B cell (primary cell): ENCODE data around the gene EXD1. TPM values are rescaled to one million over a fixed set of nuclear protein-coding genes. Genes with fewer than 3 reads are reported as not detected.

Source experiments
- ATAC-seq: fragments of 200-7000 bp; cut with Tn5 transposase; one replicate; pipeline ENCODE4 v1.10.0; 2021; ENCODE audit warnings: low read depth, mild to moderate bottlenecking, moderate number of reproducible peaks, moderate library complexity
- CTCF ChIA-PET: fragments of 350-600 bp; sonication (Branson Sonifier 250); formaldehyde crosslinking; loops from one replicate; lab custom pipeline; 2021; ENCODE audit warnings: antibody characterized with exemption, inconsistent platforms; lab: Charles Lee
- POLR2A ChIA-PET: fragments of 350-600 bp; sonication (Branson Sonifier 250); formaldehyde crosslinking; loops from one replicate; lab custom pipeline; 2021; ENCODE audit warnings: antibody characterized with exemption; lab: Charles Lee
- DNase-seq: peaks from one replicate; pipeline ENCODE4 v3.0.0; 2013
- H2AFZ ChIP-seq: 2 replicates; pipeline ENCODE4 v1.6.1; 2012; ENCODE audit warnings: mild to moderate bottlenecking, low read depth, low read length; ENCODE audit not compliant: insufficient read depth, poor library complexity, severe bottlenecking
- H3K27ac ChIP-seq, 2 donors: 1 replicate in 1 of 2; 2 replicates in 1 of 2; pipeline ENCODE4 v1.5.1; 2012 to 2013; ENCODE audit warnings: low read length in 2 of 2, mild to moderate bottlenecking in 2 of 2, moderate library complexity in 1 of 2
- H3K27me3 ChIP-seq, 4 experiments: fragments of 200-600 bp in 1 of 4; sonication (generic) in 1 of 4; replicated peaks in 1 of 4; 1 replicate in 2 of 4; 2 replicates in 2 of 4; pipeline versions ENCODE4 v1.6.1 to v1.7.0; 2013 to 2016; ENCODE audit warnings: low read length in 3 of 4, mild to moderate bottlenecking in 2 of 4, mixed read lengths in 1 of 4, moderate library complexity in 1 of 4; ENCODE audit not compliant: insufficient read depth in 4 of 4, control insufficient read depth in 3 of 4; ENCODE audit errors: control extremely low read depth in 1 of 4
- H3K36me3 ChIP-seq, 2 experiments: replicated peaks in 1 of 2; 1 replicate in 1 of 2; 2 replicates in 1 of 2; pipeline versions ENCODE4 v1.6.1 to v1.7.1; 2013; ENCODE audit warnings: low read length in 1 of 2; ENCODE audit not compliant: insufficient read depth in 2 of 2, control insufficient read depth in 1 of 2; ENCODE audit errors: control extremely low read depth in 1 of 2, extremely low read depth in 1 of 2
- H3K4me1 ChIP-seq, 2 donors: fragments of 200-600 bp in 1 of 2; sonication (generic) in 1 of 2; 1 replicate in 1 of 2; 2 replicates in 1 of 2; pipeline versions ENCODE4 v1.5.1 to v1.6.1; 2013 to 2017; ENCODE audit warnings: low read length in 2 of 2; ENCODE audit not compliant: control insufficient read depth in 2 of 2, insufficient read depth in 2 of 2
- H3K4me2 ChIP-seq: replicated peaks from 2 replicates; pipeline ENCODE3; 2012; ENCODE audit warnings: mild to moderate bottlenecking, low read depth, low read length; ENCODE audit not compliant: poor library complexity, severe bottlenecking
- H3K4me3 ChIP-seq, 5 experiments: fragments of 200-600 bp in 1 of 5; sonication (generic) in 1 of 5; 1 replicate in 3 of 5; 2 replicates in 2 of 5; pipeline versions ENCODE4 v1.5.1 to v1.7.0; 2011 to 2016; ENCODE audit warnings: low read length in 4 of 5, mild to moderate bottlenecking in 4 of 5, low read depth in 2 of 5, control low read depth in 1 of 5, moderate library complexity in 1 of 5; ENCODE audit not compliant: insufficient read depth in 1 of 5; ENCODE audit errors: control extremely low read depth in 1 of 5, extremely low read depth in 1 of 5
- H3K79me2 ChIP-seq: fragments of 200-600 bp; sonication (generic); one replicate; pipeline ENCODE4 v1.6.0; 2016; ENCODE audit warnings: low read length; ENCODE audit not compliant: control insufficient read depth, insufficient read depth
- H3K9ac ChIP-seq: fragments of 200-600 bp; sonication (generic); 2 replicates; pipeline ENCODE4 v1.6.1; 2017; ENCODE audit warnings: mild to moderate bottlenecking, low read length, moderate library complexity
- H3K9me3 ChIP-seq, 3 donors: one replicate each; pipeline versions ENCODE4 v1.6.1 to v1.7.1; 2013; ENCODE audit warnings: low read length in 2 of 3; ENCODE audit not compliant: control insufficient read depth in 2 of 3, insufficient read depth in 1 of 3; ENCODE audit errors: control extremely low read depth in 1 of 3
- H4K20me1 ChIP-seq: 2 replicates; pipeline ENCODE4 v1.6.0; 2012; ENCODE audit warnings: mild to moderate bottlenecking, low read length; ENCODE audit not compliant: insufficient read depth, control insufficient read depth, poor library complexity, severe bottlenecking
- H3K27ac Mint-ChIP-seq: one replicate; pipeline ENCODE4 v1.8.0; 2021; ENCODE audit warnings: mixed read lengths
- H3K27me3 Mint-ChIP-seq: one replicate; pipeline ENCODE4 v1.8.0; 2021; ENCODE audit warnings: mixed read lengths
- H3K4me1 Mint-ChIP-seq: one replicate; pipeline ENCODE4 v1.8.0; 2021; ENCODE audit warnings: mixed read lengths
- H3K4me3 Mint-ChIP-seq: one replicate; pipeline ENCODE4 v1.8.0; 2021; ENCODE audit warnings: mixed read lengths
- H3K9me3 Mint-ChIP-seq: one replicate; pipeline ENCODE4 v1.8.0; 2022; ENCODE audit warnings: mixed read lengths; ENCODE audit not compliant: insufficient read depth
- WGBS: methylation state at CpG from one replicate; pipeline ENCODE4 v1.1.5; 2013; ENCODE audit warnings: missing lambda C conversion rate; ENCODE audit not compliant: insufficient coverage; 5-methylcytosine and 5-hydroxymethylcytosine counted together
- intact Hi-C: fragments of 100-400 bp; cut with micrococcal nuclease; formaldehyde crosslinking; loops from one replicate; pipeline ENCODE4 v1.10.0; 2022
- polyA plus RNA-seq: library from polyadenylated mRNA; depleted of rRNA; stranded (reverse); fragments of >200 nt; gene quantifications from 2 replicates; pipeline ENCODE4 v1.2.3, GENCODE V29; 2012
- total RNA-seq, 2 donors: library from RNA; stranded (reverse); fragments of 120-200 nt in 1 of 2; gene quantifications; 1 replicate in 1 of 2; 2 replicates in 1 of 2; pipeline versions ENCODE4 v1.2.3 to v1.2.4, GENCODE V29; 2013 to 2022
- TF ChIP-seq, protein P1 (sequence below): fragments of 200-600 bp; IDR thresholded peaks from one replicate; pipeline ENCODE4 v1.8.0; 2022; ENCODE audit warnings: antibody characterized with exemption, mild to moderate bottlenecking

EXD1 gene
- total and polyA plus RNA-seq, 2 donors (not counting 1 experiment from before 2014, with no cell fraction given): not detected

GRCh38 chr15:41133454-41133853, 97.1 kb downstream of the EXD1 start:
- 90% methylated on average over 9 of the region's 10 CpGs for WGBS
- H3K9me3 ChIP-seq: peaks cover 0 to 14% (median 0%) of the 10 kb centered on the region in 3 donors
- ATAC-seq: no peak
- H3K27ac ChIP-seq: no peak overlapping the region
- Mint-ChIP-seq H3K4me1 (no peaks in the 10 kb centered on the region), H3K9me3 (no peaks in the 10 kb centered on the region), H3K4me3 (no peak overlapping the region), H3K27me3 (peaks cover 5% of the 10 kb centered on the region), H3K27ac (no peak overlapping the region)
- intact Hi-C loops: no loop called here
- no peaks in the 10 kb centered on the region for H3K4me1 ChIP-seq
- H3K4me3 ChIP-seq: no peak overlapping the region
- H3K36me3 ChIP-seq: no peaks in the 10 kb centered on the region
- H3K27me3 ChIP-seq: no peaks in the 10 kb centered on the region
- H3K79me2 ChIP-seq: no peaks in the 10 kb centered on the region
- H4K20me1 ChIP-seq: no peaks in the 10 kb centered on the region
- TF ChIP-seq, protein P1, sequence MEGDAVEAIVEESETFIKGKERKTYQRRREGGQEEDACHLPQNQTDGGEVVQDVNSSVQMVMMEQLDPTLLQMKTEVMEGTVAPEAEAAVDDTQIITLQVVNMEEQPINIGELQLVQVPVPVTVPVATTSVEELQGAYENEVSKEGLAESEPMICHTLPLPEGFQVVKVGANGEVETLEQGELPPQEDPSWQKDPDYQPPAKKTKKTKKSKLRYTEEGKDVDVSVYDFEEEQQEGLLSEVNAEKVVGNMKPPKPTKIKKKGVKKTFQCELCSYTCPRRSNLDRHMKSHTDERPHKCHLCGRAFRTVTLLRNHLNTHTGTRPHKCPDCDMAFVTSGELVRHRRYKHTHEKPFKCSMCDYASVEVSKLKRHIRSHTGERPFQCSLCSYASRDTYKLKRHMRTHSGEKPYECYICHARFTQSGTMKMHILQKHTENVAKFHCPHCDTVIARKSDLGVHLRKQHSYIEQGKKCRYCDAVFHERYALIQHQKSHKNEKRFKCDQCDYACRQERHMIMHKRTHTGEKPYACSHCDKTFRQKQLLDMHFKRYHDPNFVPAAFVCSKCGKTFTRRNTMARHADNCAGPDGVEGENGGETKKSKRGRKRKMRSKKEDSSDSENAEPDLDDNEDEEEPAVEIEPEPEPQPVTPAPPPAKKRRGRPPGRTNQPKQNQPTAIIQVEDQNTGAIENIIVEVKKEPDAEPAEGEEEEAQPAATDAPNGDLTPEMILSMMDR: no peak
- CTCF ChIA-PET: no interaction called here
- POLR2A ChIA-PET: no interaction called here
- H3K4me2 ChIP-seq: no peak overlapping the region
- H3K9ac ChIP-seq: no peak overlapping the region
- H2AFZ ChIP-seq: no peak overlapping the region
- no peak for DNase-seq

Other genes with a start within 250 kb of the EXD1 start
- 55.7 and 57.8 TPM in 2 replicates for gene INO80, start 114.5 kb downstream of the EXD1 start, total RNA-seq
- 14.7 and 16.3 TPM in 2 replicates for gene INO80, start 114.5 kb downstream of the EXD1 start, polyA plus RNA-seq
- 39.9 and 40.8 TPM in 2 replicates for gene CHP1, start 511 bp upstream of the EXD1 start, total RNA-seq
- gene CHP1, start 511 bp upstream of the EXD1 start, polyA plus RNA-seq: 14.2 and 17.9 TPM in 2 replicates
- 0.84 and 2.3 TPM in 2 replicates for gene OIP5, start 101.8 kb upstream of the EXD1 start, total RNA-seq
- 0.97 and 1.3 TPM in 2 replicates for gene OIP5, start 101.8 kb upstream of the EXD1 start, polyA plus RNA-seq
- gene NUSAP1, start 102.1 kb upstream of the EXD1 start, total RNA-seq: 5.4 and 7.4 TPM in 2 replicates
- 6.5 and 8.3 TPM in 2 replicates for gene NUSAP1, start 102.1 kb upstream of the EXD1 start, polyA plus RNA-seq
- gene NDUFAF1, start 171.7 kb upstream of the EXD1 start, total RNA-seq: 14.8 and 16.0 TPM in 2 replicates
- 6.1 TPM in 2 replicates for gene NDUFAF1, start 171.7 kb upstream of the EXD1 start, polyA plus RNA-seq
- gene RTF1, start 186.3 kb upstream of the EXD1 start, total RNA-seq: 39.4 and 45.0 TPM in 2 replicates
- gene RTF1, start 186.3 kb upstream of the EXD1 start, polyA plus RNA-seq: 11.9 and 25.9 TPM in 2 replicates